ENCODE results near the gene TFEB.

TFEB gene

GRCh38 chr6:41651962-41652657, 83.3 kb downstream of the TFEB start:
- DNase-seq (ENCODE audit: low spot score) = no peak

- no peak for DNase-seq (ENCODE audit: low spot score)
These were observed 84.0 kb downstream of the TFEB start for GRCh38 chr6:41651246-41651961.

GRCh38 chr6:41650120-41650519, 85.3 kb downstream of the TFEB start:
- no peak for DNase-seq (ENCODE audit: low spot score)

- no peak for DNase-seq (ENCODE audit: low spot score)
These were observed 85.8 kb downstream of the TFEB start for GRCh38 chr6:41649596-41649995.

- DNase-seq (ENCODE audit: low spot score) = no peak
These were observed 86.5 kb downstream of the TFEB start for GRCh38 chr6:41648921-41649320.

- no peak for DNase-seq (ENCODE audit: low spot score)
These were observed 87.3 kb downstream of the TFEB start for GRCh38 chr6:41648070-41648585.

GRCh38 chr6:41647061-41647511, 88.3 kb downstream of the TFEB start:
- no peak for DNase-seq (ENCODE audit: low spot score)

GRCh38 chr6:41646026-41646795, 89.2 kb downstream of the TFEB start:
- no peak for DNase-seq (ENCODE audit: low spot score)

GRCh38 chr6:41645007-41645618, 90.3 kb downstream of the TFEB start:
- no peak for DNase-seq (ENCODE audit: low spot score)

GRCh38 chr6:41644297-41644879, 91.0 kb downstream of the TFEB start:
- no peak for DNase-seq (ENCODE audit: low spot score)

GRCh38 chr6:41643899-41644269, 91.5 kb downstream of the TFEB start:
- no peak for DNase-seq (ENCODE audit: low spot score)

GRCh38 chr6:41642960-41643898, 92.2 kb downstream of the TFEB start:
- no peak for DNase-seq (ENCODE audit: low spot score)

- no peak for DNase-seq (ENCODE audit: low spot score)
These were observed 93.1 kb downstream of the TFEB start for GRCh38 chr6:41642090-41642959.

GRCh38 chr6:41641352-41641925, 94.0 kb downstream of the TFEB start:
- no peak for DNase-seq (ENCODE audit: low spot score)

- DNase-seq (ENCODE audit: low spot score) = no peak
These were observed 95.0 kb downstream of the TFEB start for GRCh38 chr6:41640426-41640825.

GRCh38 chr6:41639809-41640371, 95.5 kb downstream of the TFEB start:
- no peak for DNase-seq (ENCODE audit: low spot score)

- no peak for DNase-seq (ENCODE audit: low spot score)
These were observed 96.2 kb downstream of the TFEB start for GRCh38 chr6:41638935-41639808.
